GM23248 (cell line): ENCODE data around the gene FBH1.

Source experiments
- EZH2 ChIP-seq: fragments of 200-600 bp; sonication (generic); IDR thresholded peaks from 2 replicates; pipeline ENCODE4 v1.6.1; 2018; ENCODE audit warnings: antibody characterized with exemption, mild to moderate bottlenecking; ENCODE audit not compliant: insufficient read depth, poor library complexity, severe bottlenecking
- EZH2phosphoT487 ChIP-seq: fragments of 200-600 bp; sonication (generic); IDR thresholded peaks from 2 replicates; pipeline ENCODE4 v1.6.1; 2018; ENCODE audit warnings: antibody characterized with exemption, moderate library complexity, mild to moderate bottlenecking, low read depth; ENCODE audit not compliant: insufficient read depth

DNA sequence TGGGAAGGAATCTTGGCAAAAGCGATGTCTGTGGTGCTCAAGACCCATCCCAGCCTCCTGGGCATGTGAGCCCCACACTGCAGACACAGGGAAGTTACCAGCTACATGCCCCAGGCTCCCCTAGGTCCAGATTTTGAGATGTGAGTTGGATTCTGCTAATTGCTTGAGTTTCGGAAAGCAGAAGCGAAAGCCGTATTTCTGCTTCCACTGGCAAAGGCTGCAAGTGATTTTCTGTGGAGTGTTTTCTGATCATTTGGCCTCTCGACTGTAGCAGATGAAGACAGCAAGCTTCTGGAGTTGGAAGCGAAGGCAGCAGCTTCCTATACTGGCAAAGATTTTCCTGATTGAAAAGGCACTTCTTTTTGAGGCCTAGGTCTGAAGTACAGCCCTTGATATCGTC is 30.0 kb upstream of the FBH1 start:
- TF ChIP-seq EZH2phosphoT487, result no peak
- TF ChIP-seq EZH2, result no peak
